Astrocyte of the cerebellum (primary cell): ENCODE results near the gene UBFD1.
"Not testable (repeated sequence)": the region's sequence is repeated elsewhere in the genome, so short reads cannot be mapped to it uniquely, and the experiment has no call there.

Experiments
- DNase-seq: peaks from one replicate; pipeline ENCODE4 v3.0.0-alpha.2; 2011; ENCODE audit warnings: low read depth
- H3K4me3 ChIP-seq: 2 replicates; pipeline ENCODE4 v1.5.1; 2011; ENCODE audit warnings: mild to moderate bottlenecking, low read depth, low read length, moderate library complexity
- in situ Hi-C: cut with HindIII; loops from 2 replicates; pipeline ENCODE4 v1.10.0; 2017; ENCODE audit warnings: low sequenced_read_pairs
- TF ChIP-seq, protein P1 (sequence below): IDR thresholded peaks from 2 replicates; pipeline ENCODE4 v1.5.1; 2012; ENCODE audit warnings: low read length, low read depth, moderate library complexity, mild to moderate bottlenecking; ENCODE audit errors: missing control alignments

Gene UBFD1

DNA sequence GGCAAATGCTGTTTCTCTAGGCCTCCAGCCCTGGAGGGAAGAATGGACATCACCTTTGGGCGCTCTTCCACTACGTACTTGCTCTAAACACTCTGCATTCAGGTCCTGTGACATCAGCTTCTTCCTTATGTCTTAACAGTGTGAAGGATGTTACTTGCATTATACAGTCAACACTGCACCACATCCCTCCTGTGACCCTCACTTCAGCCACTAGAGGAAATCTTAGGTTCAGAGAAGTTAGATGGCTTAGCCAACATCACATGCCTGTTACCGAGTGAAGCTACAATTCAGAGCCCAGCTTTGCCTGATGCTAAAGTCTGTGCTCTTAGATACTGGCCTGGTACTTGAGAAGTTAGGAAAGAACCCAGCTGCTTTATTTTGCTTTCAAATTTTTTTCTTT lies 18.3 kb downstream of the UBFD1 start:
- in situ Hi-C loops, result no loop called here
- TF ChIP-seq, protein P1, sequence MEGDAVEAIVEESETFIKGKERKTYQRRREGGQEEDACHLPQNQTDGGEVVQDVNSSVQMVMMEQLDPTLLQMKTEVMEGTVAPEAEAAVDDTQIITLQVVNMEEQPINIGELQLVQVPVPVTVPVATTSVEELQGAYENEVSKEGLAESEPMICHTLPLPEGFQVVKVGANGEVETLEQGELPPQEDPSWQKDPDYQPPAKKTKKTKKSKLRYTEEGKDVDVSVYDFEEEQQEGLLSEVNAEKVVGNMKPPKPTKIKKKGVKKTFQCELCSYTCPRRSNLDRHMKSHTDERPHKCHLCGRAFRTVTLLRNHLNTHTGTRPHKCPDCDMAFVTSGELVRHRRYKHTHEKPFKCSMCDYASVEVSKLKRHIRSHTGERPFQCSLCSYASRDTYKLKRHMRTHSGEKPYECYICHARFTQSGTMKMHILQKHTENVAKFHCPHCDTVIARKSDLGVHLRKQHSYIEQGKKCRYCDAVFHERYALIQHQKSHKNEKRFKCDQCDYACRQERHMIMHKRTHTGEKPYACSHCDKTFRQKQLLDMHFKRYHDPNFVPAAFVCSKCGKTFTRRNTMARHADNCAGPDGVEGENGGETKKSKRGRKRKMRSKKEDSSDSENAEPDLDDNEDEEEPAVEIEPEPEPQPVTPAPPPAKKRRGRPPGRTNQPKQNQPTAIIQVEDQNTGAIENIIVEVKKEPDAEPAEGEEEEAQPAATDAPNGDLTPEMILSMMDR, result no peak

DNA sequence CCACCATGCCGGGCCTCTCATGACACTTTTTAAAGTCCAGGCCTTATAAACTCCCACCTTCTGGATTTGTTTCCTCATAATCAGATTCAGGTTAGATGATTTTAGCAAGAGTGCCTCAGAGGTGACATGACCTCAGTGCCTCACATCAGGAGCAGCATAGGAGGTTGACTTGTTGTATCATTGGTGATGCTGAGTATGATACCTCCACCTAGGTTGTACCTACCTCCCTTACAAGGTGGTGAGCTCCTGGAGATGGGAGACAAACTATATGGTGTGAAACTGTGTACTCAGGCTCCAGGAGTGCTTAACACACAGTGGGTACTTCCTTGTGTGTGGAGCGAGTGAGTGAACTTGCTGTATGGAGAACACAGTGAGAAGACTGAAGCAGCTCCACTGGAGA lies 20.0 kb downstream of the UBFD1 start:
- DNase-seq, result no peak
- TF ChIP-seq, protein P1, result no peak
- in situ Hi-C loops, result no loop called here

More for the DNA sequence above, 18.3 kb downstream of the UBFD1 start:
- H3K4me3 ChIP-seq, result no peak overlapping the region
- no peak for DNase-seq

DNA sequence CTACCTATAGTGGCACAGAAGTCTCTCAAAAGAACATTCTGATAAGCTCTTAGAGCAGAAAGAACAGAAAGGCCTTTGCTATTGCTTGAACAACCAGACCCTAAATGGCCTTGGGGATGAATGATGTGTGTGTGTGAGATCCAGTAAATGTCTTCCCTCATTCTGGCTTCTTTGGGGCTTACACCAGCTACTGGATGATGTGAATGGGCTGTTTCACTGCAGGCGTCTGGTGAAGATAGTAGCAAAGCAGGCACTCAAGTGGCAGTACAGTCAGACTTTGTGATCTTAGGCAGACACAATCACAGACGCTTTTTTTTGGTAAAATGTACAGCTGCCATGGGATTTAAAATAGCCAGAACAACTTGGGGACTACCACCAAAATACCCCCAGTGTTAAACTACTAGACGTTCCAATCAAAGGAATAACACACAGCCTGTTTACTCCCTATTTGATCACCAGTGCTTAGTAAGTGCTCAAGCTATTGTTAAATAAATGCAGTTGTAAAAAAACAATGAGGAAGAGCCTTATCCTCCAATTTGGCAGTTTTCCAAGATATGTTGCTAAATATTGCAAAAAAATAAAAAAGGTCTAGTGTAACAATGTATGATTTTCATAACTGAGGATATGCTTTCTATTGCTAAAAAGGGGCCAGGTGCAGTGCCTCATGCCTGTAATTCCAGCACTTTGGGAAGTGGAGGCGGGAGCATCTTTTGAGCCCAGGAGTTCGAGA lies 20.7 kb downstream of the UBFD1 start:
- no peak for DNase-seq
- in situ Hi-C loops, result no loop called here
- TF ChIP-seq, protein P1, result no peak
- no peak overlapping the region for H3K4me3 ChIP-seq

More for the DNA sequence above, 20.0 kb downstream of the UBFD1 start:
- H3K4me3 ChIP-seq, result no peak overlapping the region

DNA sequence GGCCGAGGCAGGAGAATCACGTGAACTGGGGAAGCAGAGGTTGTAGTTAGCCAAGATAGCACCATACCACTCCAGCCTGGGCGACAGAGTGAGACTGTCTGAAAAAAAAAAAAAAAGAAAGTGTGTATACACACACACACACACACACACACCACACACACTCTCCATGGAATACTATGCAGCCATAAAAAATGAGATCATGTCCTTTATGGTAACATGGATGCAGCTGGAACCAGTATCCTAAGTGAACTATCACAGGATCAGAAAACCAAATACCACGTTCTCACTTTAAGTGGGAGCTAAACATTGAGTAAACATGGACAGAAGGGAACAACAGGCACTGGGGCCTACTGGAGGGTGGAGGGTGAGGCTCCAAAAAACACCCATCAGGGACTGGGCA lies 21.8 kb downstream of the UBFD1 start:
- TF ChIP-seq, protein P1, result no peak
- no peak overlapping the region for H3K4me3 ChIP-seq
- in situ Hi-C loops, result no loop called here
- no peak for DNase-seq

DNA sequence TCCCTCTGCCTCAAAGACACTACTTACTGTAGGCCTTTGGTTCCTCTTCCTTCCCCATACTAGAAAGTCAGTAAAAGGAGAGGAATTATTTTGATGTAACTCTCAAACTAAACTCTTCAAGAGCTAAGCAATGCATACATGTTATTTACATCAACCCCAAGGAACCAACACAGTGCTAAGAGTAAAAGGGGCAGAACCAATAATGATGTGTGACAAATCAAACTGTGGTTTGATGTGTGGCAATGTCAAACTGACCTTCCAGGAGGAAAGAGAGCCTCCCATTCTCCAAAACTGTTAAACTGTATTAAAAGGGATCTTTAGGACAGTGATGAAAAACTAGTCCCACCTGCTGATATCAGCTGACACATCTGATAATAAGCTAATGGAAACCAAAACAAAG lies 22.9 kb downstream of the UBFD1 start:
- no peak overlapping the region for H3K4me3 ChIP-seq
- in situ Hi-C loops, result no loop called here
- TF ChIP-seq, protein P1, result no peak
- DNase-seq, result no peak

DNA sequence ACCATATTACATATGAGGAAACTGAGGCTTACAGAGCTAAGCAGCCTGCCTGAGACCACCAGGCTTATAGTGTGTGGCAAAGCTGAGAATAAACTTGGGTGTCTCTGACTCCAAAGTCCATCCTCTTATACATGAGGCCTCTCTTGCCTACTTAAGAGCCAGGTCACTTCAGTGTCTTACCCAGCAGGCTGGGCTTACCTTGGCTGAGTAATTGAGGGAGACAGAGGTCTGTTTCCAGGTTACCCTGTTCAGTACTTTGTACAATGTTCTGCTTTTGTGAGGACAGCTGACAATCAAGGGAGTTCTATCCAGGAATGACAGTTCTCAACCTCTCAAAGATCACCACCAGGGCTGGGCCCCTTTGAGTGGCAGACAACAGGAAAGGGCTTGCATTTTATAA lies 24.2 kb downstream of the UBFD1 start:
- TF ChIP-seq, protein P1, result no peak
- H3K4me3 ChIP-seq, result no peak overlapping the region
- DNase-seq, result no peak
- in situ Hi-C loops, result no loop called here

DNA sequence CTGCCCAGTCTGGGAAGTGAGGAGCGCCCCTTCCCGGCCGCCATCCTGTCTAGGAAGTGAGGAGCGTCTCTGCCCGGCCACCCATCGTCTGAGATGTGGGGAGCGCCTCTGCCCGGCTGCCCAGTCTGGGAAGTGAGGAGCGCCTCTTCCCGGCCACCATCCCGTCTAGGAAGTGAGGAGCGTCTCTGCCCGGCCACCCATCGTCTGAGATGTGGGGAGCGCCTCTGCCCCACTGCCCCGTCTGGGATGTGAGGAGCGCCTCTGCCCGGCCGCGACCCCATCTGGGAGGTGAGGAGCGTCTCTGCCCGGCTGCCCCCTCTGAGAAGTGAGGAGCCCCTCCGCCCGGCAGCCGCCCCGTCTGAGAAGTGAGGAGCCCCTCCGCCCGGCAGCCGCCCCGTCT lies 25.7 kb downstream of the UBFD1 start:
- DNase-seq, H3K4me3 ChIP-seq, in situ Hi-C loops: not testable (repeated sequence)
